Hematopoietic multipotent progenitor cell treated with erythropoietin and hydrocortisone succinate and interleukin-3 and kit ligand, for 8 days (in vitro differentiated cells): ENCODE measurements around the gene UBB.

ENCODE experiments used
- DNase-seq: peaks from one replicate; pipeline ENCODE4 v3.0.0-alpha.2; 2015

The UBB gene

GRCh38 chr17:16380640-16381495 is at the start of gene UBB:
TSS of gene UBB (plus strand) at chr17:16381091. CDS start at chr17:16381908, 817 bp downstream.
- peak; percentile 98 for DNase-seq

DNA sequence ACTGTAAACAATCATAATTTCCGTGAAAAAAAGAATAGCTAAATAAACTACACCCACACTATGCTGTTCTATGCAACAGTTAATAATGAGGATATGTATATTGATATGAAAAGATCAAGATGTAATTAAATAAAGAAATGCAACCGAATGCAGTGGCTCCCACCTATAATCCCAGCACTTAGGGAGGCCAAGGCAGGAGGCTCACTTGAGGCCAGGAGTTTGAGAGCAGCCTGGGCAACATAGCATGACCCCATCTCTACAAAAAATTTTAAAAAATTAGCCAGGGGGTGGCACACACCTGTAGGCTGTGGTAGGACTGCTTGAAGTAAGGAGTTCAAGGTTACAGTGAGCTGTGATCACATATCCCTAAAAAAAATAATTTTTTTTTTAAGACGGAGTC is 42.5 kb upstream of the UBB start:
- no peak for DNase-seq

DNA sequence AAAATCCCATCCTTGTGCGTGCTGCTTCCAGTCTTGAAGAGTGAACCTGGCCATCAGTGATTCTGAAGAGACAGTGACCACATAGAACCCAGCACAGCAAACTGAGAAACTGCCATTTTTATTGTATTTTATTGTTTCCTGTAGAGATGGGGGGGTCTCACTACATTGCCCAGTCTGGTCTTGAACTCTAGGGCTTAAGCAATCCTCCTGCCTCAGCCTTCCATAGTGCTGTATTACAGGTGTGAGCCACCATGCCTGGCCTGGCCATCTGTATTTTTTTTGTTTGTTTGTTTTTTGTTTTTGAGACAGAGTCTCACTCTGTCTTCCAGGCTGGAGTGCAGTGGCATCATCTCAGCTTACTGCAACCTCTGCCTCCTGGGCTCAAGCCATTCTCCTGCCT is 41.5 kb upstream of the UBB start:
- no peak for DNase-seq

GRCh38 chr17:16339959-16340358 is 40.9 kb upstream of the UBB start:
- no peak for DNase-seq

DNA sequence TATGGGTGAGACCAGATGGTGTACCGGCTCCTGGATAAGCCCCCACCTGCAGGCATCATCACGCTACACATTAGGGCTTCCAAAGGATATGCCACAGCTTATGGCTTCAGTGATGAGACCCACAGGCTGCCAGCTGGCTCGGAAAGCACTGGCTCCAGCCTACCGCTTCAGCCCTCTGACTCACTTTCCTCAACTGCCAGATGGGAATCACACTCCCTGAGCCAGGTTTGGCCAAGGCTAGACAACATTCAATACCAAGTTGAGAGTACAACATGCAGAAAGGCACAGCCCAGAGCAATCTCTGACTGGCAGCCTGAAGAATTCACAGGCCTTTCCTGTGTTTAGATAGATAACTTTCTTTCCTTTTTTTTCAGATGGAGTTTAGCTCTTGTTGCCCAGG is 37.9 kb upstream of the UBB start:
- DNase-seq, result no peak

DNA sequence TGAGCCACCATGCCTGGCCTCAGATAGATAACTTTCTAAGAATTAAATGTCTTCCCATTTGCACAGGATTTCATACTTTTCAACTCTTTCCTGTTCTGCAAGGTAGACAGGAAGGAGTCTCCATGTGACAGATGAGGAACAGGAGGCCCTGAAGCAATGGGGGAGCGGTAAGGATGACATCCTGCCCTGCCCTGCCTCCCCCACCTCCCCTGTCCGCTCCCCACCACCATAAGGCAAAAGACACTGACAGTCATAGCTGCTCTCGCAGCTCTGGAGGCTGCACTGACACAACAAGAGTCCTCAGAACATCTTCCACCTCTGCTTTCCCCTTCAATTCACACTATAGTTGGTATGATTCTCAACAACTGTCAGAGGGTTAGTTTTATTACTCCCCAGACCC is 37.3 kb upstream of the UBB start:
- no peak for DNase-seq

GRCh38 chr17:16345565-16345964 is 35.3 kb upstream of the UBB start:
- no peak for DNase-seq

- no peak for DNase-seq
Measured at GRCh38 chr17:16346721-16347271, 34.1 kb upstream of the UBB start.

DNA sequence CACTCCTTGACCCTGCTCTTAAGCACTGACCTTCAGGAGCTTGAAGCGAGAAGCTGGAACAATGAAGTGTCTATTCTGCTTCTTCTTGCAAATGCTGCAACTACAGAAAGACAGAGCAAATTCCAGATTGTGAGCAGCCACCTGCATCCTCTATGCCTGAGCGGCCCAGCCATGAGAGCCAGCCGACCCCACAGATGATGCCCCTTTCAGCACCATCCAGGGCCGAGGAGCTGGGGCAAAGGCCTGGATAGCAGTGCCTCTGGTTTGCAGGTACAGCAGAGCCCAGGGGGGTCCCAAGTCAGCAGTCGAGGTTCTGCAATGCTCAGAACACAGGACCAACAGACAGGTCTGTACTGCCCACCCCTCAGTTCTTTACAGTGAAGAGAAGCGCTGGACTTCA is 32.3 kb upstream of the UBB start:
- no peak for DNase-seq

DNA sequence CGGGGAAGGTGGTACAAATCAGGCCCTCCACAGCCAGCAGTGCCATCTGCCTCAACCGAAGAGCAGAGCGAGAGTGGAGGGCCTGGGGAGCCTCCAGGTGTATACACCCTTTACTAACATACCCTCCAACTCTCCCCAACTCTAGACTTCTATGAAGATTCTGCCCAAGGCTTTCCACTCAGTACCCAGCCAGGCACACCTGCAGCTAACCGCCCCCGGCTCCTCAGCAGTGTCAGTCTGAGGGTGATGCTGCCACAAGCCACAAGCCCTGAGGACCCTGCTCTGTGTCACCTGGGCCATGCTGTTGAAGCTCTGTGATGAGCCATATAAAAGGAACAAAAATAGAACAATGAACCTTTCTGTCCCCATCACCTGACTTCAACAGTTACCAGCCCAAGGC is 31.5 kb upstream of the UBB start:
- no peak for DNase-seq

DNA sequence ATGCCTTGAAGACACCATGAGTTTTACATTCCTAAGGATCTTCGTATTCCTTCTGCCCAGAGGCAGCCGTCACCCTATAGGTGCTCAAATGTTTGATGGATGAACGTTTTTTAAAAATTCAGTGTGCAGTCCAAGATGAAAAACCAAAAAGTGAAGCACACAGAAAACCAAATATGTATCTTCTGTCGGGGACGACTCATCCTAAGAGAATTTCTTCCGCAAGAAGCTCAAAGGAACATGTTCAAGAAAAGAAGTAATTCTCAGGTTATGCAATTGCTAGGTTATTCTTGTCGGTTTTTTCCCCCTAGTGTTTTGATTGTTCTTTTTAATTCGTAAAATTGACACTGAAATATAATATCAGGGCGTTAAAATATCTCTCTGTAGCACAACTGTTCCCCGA is 29.1 kb upstream of the UBB start:
- DNase-seq, result no peak

GRCh38 chr17:16352303-16352666 is 28.6 kb upstream of the UBB start:
- no peak for DNase-seq

DNA sequence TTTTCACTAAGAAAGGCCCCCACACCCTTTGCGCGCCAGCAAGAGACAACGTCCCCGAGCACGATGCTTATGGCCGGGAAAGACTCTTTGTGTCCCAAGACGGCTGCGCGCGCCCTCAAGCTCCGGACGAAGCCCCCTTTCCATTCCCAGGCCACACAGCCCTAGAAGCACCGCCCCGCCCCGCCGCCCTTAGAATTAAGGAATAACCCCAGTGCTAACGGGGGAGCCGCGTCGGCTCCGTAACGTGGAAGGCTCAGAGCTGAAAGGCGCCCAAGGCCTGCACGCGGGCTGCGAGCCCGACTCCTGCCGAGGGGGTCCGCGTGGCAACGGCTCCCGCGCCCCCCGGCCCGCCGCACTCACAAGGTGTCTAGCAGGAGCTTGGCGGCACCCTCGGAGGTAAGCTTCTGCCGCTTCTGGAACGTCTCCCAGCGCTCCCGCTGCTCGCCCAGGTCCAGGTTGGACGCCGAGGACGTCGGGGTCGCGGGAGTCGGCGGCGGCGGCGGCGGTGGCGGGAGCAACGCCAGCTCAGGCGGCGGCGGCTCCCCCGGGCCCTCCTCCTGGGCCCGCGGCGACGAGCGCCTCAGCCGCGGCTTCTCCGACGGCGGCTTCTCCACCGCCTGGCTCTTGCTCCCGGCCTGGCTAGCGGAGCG is 28.1 kb upstream of the UBB start:
- peak; percentile 50 for DNase-seq

- peak; percentile 62 for DNase-seq
Measured at GRCh38 chr17:16353317-16354174, 27.3 kb upstream of the UBB start, which contains the start of gene CENPV. TSS of gene CENPV (minus strand) at chr17:16353469. CDS start at chr17:16353436, 33 bp downstream.

GRCh38 chr17:16354585-16354984 is 26.3 kb upstream of the UBB start:
- no peak for DNase-seq

GRCh38 chr17:16358394-16358793 is 22.5 kb upstream of the UBB start:
- no peak for DNase-seq

DNA sequence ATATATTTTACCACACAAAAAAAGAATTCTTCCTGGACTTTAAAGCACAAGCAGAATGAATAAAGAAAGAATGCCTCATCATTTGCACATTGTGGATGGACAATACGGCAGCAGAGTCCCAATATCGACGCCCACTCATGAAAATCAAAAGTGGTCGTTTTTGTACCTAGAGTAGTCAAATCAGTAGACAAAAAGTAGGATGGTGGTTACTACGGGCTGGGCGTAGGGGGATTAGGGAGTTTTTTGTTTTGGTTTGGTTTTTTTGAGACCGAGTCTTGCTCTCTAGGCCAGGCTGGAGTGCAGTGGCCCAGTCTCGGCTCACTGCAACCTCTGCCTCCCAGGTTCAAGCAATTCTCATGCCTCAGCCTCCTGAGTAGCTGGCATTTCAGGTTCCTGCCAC is 19.0 kb upstream of the UBB start:
- no peak for DNase-seq

DNA sequence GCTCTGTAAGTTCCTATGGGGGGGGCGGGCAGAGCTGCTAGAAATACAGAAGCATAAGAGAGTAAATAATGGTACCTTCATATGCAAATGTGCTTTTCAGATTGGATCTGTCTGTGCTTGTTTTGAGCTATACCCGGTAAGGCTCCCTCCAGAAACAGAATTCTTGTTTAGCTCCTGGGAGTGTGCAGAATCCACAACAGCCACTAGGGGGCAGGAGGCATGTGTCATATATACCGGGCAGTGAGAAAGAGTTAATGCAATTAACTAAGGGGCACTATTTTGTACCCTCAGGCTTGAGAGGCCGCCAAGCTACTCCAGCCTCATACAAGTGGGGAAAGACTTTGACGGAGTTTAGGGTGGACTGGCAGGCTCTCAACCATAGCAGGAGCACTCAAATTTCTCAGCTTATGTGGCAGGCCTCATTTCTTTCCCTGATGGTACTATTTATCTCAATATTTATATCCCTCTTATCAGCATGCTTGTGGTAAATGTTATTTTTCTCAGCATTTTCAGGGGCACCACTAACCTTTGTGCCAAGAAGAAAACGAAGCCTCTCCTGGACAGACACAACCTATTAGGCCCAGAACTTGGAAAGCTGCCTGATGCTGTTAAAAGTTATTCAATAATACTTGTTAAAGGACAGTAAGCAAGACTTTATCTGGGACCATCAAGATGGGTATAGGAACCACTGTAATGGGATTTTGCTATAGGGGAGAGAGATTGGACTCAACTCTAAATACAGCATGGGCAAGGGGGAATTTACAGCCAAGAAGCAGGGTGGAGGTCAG is 16.9 kb upstream of the UBB start:
- peak; percentile 84 for DNase-seq

DNA sequence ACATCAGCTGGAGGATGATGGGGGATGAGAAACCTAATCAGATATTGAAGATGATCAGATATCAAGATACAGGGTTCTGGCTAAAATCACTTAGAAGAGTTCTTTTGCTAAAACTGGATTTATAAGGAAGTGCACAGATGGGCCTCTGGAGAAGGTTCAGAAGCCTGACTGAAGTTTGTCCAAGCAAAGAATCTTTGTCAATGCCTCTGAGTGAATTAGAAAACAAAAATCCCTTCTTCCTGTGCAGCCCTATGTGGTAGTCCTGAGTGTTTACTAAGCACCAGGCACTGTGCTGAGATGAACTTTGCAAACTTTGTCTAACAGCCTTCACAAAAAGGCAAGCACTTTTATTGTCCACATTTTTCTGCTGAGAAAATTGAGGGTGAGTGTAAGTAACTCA is 16.3 kb upstream of the UBB start:
- no peak for DNase-seq

GRCh38 chr17:16371742-16372141 is 9.1 kb upstream of the UBB start:
- DNase-seq, result no peak

DNA sequence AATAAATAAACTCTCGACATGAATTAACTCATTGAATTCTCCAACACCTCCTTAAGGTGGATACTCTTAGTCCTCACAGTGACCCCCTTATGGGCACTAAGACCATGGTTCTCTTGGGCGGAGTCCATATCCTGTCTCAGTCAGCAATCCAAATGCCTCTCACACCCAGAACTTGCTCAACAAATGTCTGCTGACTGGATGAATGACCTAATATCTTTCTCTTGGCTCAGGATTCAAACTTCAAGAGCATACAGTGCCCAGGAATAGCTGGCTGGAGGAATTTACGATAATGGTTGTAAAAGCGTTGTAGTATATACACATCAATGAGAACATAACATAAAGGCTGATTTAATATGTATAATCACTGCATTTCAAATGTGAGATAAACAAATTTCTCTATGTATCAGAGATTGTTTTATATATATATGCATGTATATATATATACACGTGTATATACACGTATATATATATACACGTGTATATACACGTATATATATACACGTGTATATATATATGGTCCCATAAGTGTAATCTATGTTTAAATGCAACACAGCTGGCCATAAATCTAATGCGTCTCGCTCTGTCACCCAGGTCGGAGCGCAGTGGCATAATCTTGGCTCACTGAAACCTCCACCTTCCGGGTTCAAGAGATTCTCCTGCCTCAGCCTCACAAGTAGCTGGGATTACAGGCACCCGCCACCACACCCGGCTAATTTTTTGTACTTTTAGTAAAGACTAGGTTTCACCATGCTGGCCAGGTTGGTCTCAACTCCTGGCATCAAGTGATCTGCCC is 6.5 kb upstream of the UBB start:
- no peak for DNase-seq

GRCh38 chr17:16377941-16378341 is 3.0 kb upstream of the UBB start:
- DNase-seq, result no peak
